ENCODE results near the gene IL16.
A peak's percentile ranks its signal among the peaks of the same experiment; 100 is the strongest.

The IL16 gene

DNA sequence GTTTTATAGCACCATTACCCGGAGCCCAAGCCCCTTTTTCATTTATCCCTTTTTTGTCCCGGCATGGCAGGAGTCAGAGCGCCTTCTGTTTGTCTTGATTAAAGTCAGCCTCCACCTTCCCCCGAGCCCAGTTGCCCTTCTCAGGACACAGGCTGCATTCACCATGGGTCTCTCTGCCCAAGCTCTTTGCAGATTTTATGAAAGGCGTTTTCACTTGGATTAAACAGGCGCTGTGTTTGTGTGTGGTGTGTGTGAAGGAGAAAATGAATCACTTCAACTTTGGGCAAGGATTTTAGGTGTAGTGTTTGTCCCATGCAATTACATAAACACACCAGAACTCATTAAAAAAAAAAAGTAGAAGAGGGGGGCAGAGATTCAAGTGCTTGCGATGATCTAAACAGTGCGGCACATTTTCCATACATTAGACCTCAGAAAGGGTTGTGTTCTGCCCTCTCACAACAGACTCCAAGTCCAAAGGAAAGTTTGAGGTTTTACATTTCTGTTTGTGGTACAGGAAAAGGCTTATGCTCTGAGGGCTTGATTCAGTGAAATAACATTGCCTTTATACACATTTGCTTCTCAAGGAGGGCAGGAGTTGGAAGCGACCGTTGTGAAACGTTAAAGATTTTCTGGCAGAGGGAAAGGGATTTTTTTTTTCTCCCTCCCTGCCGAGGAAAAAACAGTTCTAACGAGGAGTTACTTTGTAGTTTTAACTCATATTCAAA is 14.5 kb upstream of the IL16 start:
- H3K9me3 Mint-ChIP-seq: no peaks in the 10 kb centered on the region
- H3K27ac Mint-ChIP-seq: no peak overlapping the region
- peaks cover 1% of the 10 kb centered on the region for H3K36me3 Mint-ChIP-seq
- peaks cover 39% of the 10 kb centered on the region for H3K4me1 Mint-ChIP-seq
- H3K4me3 Mint-ChIP-seq: no peak overlapping the region
- H3K27me3 Mint-ChIP-seq: peaks cover 76% of the 10 kb centered on the region
- DNase-seq: no peak
- CTCF ChIA-PET: interaction anchor here (0.9 kb wide), 1 partner anchor 79 kb away, joined by 3 read pairs; no protein-coding TSS in a partner anchor

DNA sequence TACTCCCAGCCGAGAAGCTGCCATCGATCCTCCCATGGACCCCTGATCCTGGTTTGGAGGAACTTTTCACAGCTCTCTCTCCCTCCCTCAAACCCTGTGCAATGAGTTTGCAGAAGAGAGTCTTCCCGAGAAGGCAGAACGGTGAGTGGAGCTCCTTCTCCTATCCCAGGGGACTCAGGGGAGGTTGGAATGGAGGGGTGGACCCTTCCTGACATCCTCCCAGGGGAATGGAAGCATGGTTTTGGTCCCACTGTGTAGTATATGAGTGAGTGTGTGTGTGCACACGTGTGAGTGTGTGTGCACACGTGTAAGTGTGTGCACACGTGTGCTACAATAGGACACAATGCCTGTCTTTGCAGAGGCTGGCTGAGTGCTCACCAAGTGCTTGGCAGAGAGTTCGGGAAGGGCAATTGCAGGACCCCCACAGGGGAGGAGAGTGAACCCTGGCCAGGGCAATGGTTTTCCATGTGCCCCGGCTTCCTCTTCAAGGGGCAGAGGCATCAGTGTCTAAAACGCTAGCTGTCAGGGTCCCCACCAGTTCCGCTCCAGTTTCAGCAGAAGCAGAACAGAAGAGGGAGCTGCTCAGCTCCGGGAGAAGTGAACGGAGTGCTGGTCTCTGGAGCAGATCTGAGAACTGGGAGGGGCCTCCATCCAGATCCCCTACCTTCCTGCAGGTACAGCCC is 13.8 kb upstream of the IL16 start:
- H3K4me1 Mint-ChIP-seq: peaks cover 39% of the 10 kb centered on the region
- CTCF ChIA-PET: interaction anchor here (0.5 to 2.2 kb wide), 3 partner anchors 78 to 1346 kb away, joined by 3 to 10 read pairs (median 3); no protein-coding TSS in a partner anchor
- H3K27me3 Mint-ChIP-seq: peaks cover 80% of the 10 kb centered on the region

GRCh38 chr15:81183439-81183775 is 13.3 kb upstream of the IL16 start:
- CTCF ChIA-PET: interaction anchor here (2.2 kb wide), 1 partner anchor 83 kb away, joined by 10 read pairs; no protein-coding TSS in a partner anchor
- H3K27ac Mint-ChIP-seq: no peak overlapping the region

More for the DNA sequence above, 13.8 kb upstream of the IL16 start:
- no peaks in the 10 kb centered on the region for H3K9me3 Mint-ChIP-seq
- H3K4me3 Mint-ChIP-seq: no peak overlapping the region
- no peak for DNase-seq
- H3K27ac Mint-ChIP-seq: no peak overlapping the region
- H3K36me3 Mint-ChIP-seq: peaks cover 1% of the 10 kb centered on the region

DNA sequence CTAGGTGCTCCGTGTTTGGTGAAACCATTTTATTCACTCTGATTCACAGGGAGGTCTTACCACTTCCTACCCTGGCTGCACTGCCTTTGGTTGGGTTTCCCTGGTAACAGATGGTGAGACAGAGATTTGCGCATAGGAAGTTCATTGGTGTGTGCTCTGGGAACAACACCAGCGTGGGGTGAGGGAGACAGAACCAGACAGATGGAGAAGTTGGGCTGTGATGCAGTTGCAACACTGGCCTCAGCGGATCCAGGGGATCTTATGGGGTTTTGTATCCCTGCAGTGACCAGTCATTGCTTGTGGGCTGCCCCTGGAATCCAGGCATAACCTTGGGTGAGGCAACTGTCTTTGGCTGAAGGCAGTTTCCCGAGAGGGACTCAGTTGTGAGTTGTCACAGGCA is 12.5 kb upstream of the IL16 start:
- CTCF ChIA-PET: interaction anchor here (2.2 kb wide), 1 partner anchor 82 kb away, joined by 10 read pairs; no protein-coding TSS in a partner anchor
- peaks cover 1% of the 10 kb centered on the region for H3K36me3 Mint-ChIP-seq
- no peaks in the 10 kb centered on the region for H3K9me3 Mint-ChIP-seq
- H3K27me3 Mint-ChIP-seq: peaks cover 79% of the 10 kb centered on the region
- H3K27ac Mint-ChIP-seq: no peak overlapping the region
- DNase-seq: peak; percentile 43
- H3K4me1 Mint-ChIP-seq: peaks cover 39% of the 10 kb centered on the region
- no peak overlapping the region for H3K4me3 Mint-ChIP-seq

More at GRCh38 chr15:81183439-81183775, 13.3 kb upstream of the IL16 start:
- Mint-ChIP-seq H3K36me3 (peaks cover 1% of the 10 kb centered on the region), H3K4me1 (peaks cover 39% of the 10 kb centered on the region), H3K27me3 (peaks cover 81% of the 10 kb centered on the region), H3K4me3 (no peak overlapping the region), H3K9me3 (no peaks in the 10 kb centered on the region)
- no peak for DNase-seq

DNA sequence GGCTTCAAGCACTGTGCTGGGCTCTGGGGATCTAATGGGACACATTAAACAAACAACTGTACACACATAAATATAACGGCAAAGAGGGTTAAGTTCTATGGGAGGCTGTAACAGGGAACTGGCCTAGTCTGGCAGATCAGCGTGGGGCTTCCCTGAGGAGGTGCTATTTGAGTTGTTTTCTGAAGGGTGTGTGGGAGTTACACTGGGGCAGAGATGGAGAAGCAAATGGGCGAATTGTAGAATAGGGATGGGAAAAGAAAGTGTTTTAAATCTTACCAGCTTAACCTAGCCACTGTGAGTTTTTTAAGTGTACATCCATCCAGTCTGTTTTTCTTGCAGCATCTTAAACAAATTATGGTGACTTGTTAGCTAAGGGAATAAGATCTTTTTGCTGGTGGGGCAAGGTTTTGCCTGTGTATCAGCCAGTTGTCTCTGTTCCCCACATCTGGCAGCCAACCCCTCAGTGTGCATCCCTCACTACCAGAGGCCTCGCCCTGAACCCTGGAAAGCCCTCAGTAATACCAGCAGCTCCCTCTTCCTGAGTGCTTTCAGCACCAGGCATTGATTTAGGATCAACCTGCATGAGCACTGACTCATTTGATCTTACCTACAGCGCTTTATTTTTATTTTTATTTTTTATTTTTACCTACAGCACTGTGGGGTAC is 10.9 kb upstream of the IL16 start:
- CTCF ChIA-PET: no interaction called here
- H3K27ac Mint-ChIP-seq: no peak overlapping the region
- no peak for DNase-seq
- H3K27me3 Mint-ChIP-seq: peaks cover 64% of the 10 kb centered on the region
- H3K36me3 Mint-ChIP-seq: peaks cover 1% of the 10 kb centered on the region
- no peaks in the 10 kb centered on the region for H3K9me3 Mint-ChIP-seq
- peaks cover 39% of the 10 kb centered on the region for H3K4me1 Mint-ChIP-seq
- no peak overlapping the region for H3K4me3 Mint-ChIP-seq

DNA sequence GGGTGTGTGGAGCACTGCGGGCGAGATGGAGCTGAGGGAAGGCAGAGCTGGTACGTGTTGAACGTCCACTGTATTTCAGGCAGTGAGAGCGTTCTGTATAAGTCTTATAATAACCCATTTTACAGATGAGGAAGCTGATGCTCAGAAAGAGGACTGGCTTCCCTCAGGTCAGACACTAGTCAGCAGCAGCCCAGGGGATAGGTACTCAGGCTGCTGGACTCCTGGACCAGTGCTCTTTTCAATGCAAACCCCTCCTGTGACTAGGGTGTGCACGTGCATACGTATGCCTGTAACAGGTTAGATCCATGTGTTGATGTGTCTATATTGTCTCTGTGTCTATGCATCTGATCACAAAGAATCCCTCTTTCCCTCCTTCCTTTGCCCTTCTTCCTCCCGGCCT is 8.3 kb upstream of the IL16 start:
- DNase-seq: no peak
- CTCF ChIA-PET: no interaction called here
- H3K36me3 Mint-ChIP-seq: no peaks in the 10 kb centered on the region
- peaks cover 53% of the 10 kb centered on the region for H3K27me3 Mint-ChIP-seq
- H3K9me3 Mint-ChIP-seq: no peaks in the 10 kb centered on the region
- H3K4me1 Mint-ChIP-seq: peaks cover 20% of the 10 kb centered on the region
- no peak overlapping the region for H3K4me3 Mint-ChIP-seq
- H3K27ac Mint-ChIP-seq: no peak overlapping the region

GRCh38 chr15:81189583-81190283 is 6.9 kb upstream of the IL16 start:
- Mint-ChIP-seq H3K27me3 (peaks cover 46% of the 10 kb centered on the region), H3K4me3 (no peak overlapping the region), H3K9me3 (no peaks in the 10 kb centered on the region), H3K4me1 (peaks cover 7% of the 10 kb centered on the region), H3K27ac (no peak overlapping the region), H3K36me3 (no peaks in the 10 kb centered on the region)
- no peak for DNase-seq
- CTCF ChIA-PET: interaction anchor here (0.8 kb wide), 1 partner anchor 29 kb away, joined by 3 read pairs; no protein-coding TSS in a partner anchor

GRCh38 chr15:81190922-81191507 is 5.7 kb upstream of the IL16 start:
- DNase-seq: no peak
- no peaks in the 10 kb centered on the region for H3K9me3 Mint-ChIP-seq
- CTCF ChIA-PET: interaction anchor here (0.6 to 1.8 kb wide), 2 partner anchors 15 to 75 kb away, joined by 3 to 10 read pairs; no protein-coding TSS in a partner anchor
- H3K27me3 Mint-ChIP-seq: peaks cover 43% of the 10 kb centered on the region
- peaks cover 4% of the 10 kb centered on the region for H3K4me1 Mint-ChIP-seq
- no peak overlapping the region for H3K27ac Mint-ChIP-seq
- H3K36me3 Mint-ChIP-seq: no peaks in the 10 kb centered on the region
- H3K4me3 Mint-ChIP-seq: no peak overlapping the region

DNA sequence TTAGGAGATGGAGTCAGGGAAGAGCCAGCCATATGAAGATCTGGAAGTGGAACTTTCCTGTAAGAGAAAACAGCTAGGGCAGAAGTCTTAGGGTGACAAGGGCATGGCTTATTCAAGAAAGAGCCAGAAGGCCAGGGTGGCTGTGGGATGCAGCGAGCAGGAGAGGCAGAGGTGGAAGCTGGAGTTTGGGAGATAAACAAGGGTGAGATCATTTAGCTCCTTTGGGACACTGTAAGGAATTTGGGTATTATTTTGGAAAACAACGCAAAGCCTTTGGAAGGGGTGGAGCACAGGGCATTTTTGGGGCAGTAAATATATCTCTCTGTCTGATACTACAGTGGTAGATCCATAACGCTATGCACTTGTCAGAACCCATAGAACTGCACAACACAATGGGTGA is 5.0 kb upstream of the IL16 start:
- Mint-ChIP-seq H3K4me1 (peaks cover 4% of the 10 kb centered on the region), H3K9me3 (no peaks in the 10 kb centered on the region), H3K36me3 (no peaks in the 10 kb centered on the region), H3K27ac (no peak overlapping the region), H3K27me3 (peaks cover 42% of the 10 kb centered on the region), H3K4me3 (no peak overlapping the region)
- CTCF ChIA-PET: interaction anchor here (1.8 kb wide), 1 partner anchor 74 kb away, joined by 10 read pairs; no protein-coding TSS in a partner anchor
- no peak for DNase-seq

DNA sequence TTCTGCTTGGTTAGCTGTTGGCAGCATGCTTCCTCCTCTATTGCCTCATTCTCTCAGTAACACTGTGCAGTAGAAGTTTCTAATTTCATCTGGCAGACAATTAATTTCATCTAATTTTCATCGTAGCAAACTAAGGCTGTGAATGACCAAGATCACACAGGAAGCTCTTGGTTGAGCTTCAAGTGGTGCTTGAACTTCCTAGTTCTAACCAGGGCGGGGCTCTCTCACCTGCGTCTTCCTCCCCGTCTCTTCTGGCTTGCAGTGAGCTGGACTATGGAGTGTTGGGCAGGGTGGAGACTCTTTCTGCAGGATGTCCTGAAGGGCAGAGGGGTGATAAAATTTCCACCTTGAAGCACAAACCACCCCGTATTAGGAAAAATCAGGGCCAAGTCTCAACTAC is 2.0 kb upstream of the IL16 start:
- H3K9me3 Mint-ChIP-seq: no peaks in the 10 kb centered on the region
- CTCF ChIA-PET: interaction anchor here (0.8 kb wide), 1 partner anchor 72 kb away, joined by 3 read pairs; no protein-coding TSS in a partner anchor
- H3K27ac Mint-ChIP-seq: no peak overlapping the region
- no peaks in the 10 kb centered on the region for H3K36me3 Mint-ChIP-seq
- peaks cover 4% of the 10 kb centered on the region for H3K4me1 Mint-ChIP-seq
- no peak for DNase-seq
- no peak overlapping the region for H3K4me3 Mint-ChIP-seq
- H3K27me3 Mint-ChIP-seq: peaks cover 50% of the 10 kb centered on the region

DNA sequence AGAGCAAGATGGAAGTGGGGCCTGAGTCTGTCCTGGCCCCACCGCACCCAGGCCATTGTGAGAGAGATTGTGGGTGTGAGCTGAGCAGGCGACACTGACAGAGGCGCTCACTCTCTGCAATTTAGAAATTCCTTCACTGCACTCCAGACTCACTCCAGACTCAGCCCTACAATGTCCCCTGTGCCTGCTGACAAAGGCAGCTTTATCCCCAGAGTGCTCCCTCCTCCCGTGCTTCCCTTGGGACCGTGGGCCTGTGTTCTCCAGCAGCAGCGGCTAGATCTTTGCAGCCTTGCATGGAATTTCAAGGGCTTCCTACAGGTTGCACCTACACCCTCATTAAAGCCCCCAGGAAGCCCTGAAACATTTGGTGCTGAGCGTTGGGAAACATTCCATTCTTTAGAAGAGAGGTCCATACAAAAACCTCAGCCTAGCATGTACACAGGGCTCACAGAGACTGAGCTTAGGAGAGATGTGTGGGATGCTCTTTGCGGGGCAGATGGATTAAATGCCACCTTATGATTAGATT is 1.3 kb upstream of the IL16 start:
- DNase-seq: no peak
- Mint-ChIP-seq H3K4me3 (no peak overlapping the region), H3K27ac (no peak overlapping the region), H3K36me3 (no peaks in the 10 kb centered on the region), H3K9me3 (no peaks in the 10 kb centered on the region), H3K4me1 (peaks cover 4% of the 10 kb centered on the region), H3K27me3 (peaks cover 50% of the 10 kb centered on the region)
- CTCF ChIA-PET: no interaction called here

GRCh38 chr15:81197255-81197630 is 564 bp downstream of the IL16 start:
- no peak for DNase-seq
- CTCF ChIA-PET: no interaction called here
- no peak overlapping the region for H3K4me3 Mint-ChIP-seq
- no peaks in the 10 kb centered on the region for H3K36me3 Mint-ChIP-seq
- no peaks in the 10 kb centered on the region for H3K9me3 Mint-ChIP-seq
- peaks cover 45% of the 10 kb centered on the region for H3K27me3 Mint-ChIP-seq
- H3K4me1 Mint-ChIP-seq: peaks cover 4% of the 10 kb centered on the region
- no peak overlapping the region for H3K27ac Mint-ChIP-seq

GRCh38 chr15:81197688-81198281 is 1.1 kb downstream of the IL16 start:
- Mint-ChIP-seq H3K27me3 (peaks cover 41% of the 10 kb centered on the region), H3K36me3 (no peaks in the 10 kb centered on the region), H3K27ac (no peak overlapping the region), H3K4me1 (peaks cover 4% of the 10 kb centered on the region), H3K4me3 (no peak overlapping the region), H3K9me3 (no peaks in the 10 kb centered on the region)
- CTCF ChIA-PET: interaction anchor here (2.2 kb wide), 1 partner anchor 68 kb away, joined by 6 read pairs; no protein-coding TSS in a partner anchor
- DNase-seq: no peak
